IMR-90 (cell line): ENCODE results near the gene REXO5. TPM values are rescaled to one million over a fixed set of nuclear protein-coding genes. Genes with fewer than 3 reads are reported as not detected.

Experiments used
- ATAC-seq: fragments of 200-7000 bp; cut with Tn5 transposase; 2 replicates; pipeline ENCODE4 v1.9.1; 2020; ENCODE audit warnings: low read depth, mild to moderate bottlenecking, moderate library complexity
- BruUV-seq: library from RNA; stranded (reverse); fragments of 400-500 nt; replicated peaks from 2 replicates; lab custom pipeline; 2021; lab: Mats Ljungman, UMichigan
- CTCF ChIA-PET: fragments of 300-600 bp; formaldehyde crosslinking; extraction: SDS; loops from one replicate; lab custom pipeline; 2021; ENCODE audit warnings: antibody characterized with exemption; lab: Yijun Ruan, JAX
- POLR2A ChIA-PET: fragments of 300-600 bp; sonication (Branson Sonifier 250); formaldehyde crosslinking; loops from one replicate; lab custom pipeline; 2022; ENCODE audit warnings: antibody characterized with exemption; ENCODE audit not compliant: unreplicated experiment; lab: Charles Lee
- DNase-seq: peaks from one replicate; pipeline ENCODE4 v3.0.0; 2013
- H2AFZ ChIP-seq: replicated peaks from 2 replicates; pipeline ENCODE3; 2013; ENCODE audit warnings: low read length, mild to moderate bottlenecking; ENCODE audit not compliant: poor library complexity
- H2AK5ac ChIP-seq: 2 replicates; pipeline ENCODE4 v1.6.1; 2013; ENCODE audit warnings: low read depth, low read length, inconsistent platforms
- H2AK9ac ChIP-seq: replicated peaks from 2 replicates; pipeline ENCODE3; 2013; ENCODE audit warnings: mild to moderate bottlenecking, low read depth, low read length, moderate library complexity; ENCODE audit not compliant: poor library complexity
- H2BK120ac ChIP-seq: 2 replicates; pipeline ENCODE4 v1.6.1; 2013; ENCODE audit warnings: low read depth, low read length, inconsistent platforms
- H2BK15ac ChIP-seq: 3 replicates; pipeline ENCODE4 v1.6.1; 2013; ENCODE audit warnings: low read depth, low read length, inconsistent platforms
- H2BK20ac ChIP-seq: 2 replicates; pipeline ENCODE4 v1.6.1; 2013; ENCODE audit warnings: low read depth, mild to moderate bottlenecking, inconsistent platforms, low read length, moderate library complexity
- H2BK5ac ChIP-seq: 2 replicates; pipeline ENCODE4 v1.6.1; 2013; ENCODE audit warnings: mild to moderate bottlenecking, low read depth, low read length, inconsistent platforms; ENCODE audit not compliant: poor library complexity, severe bottlenecking
- H3K14ac ChIP-seq: replicated peaks from 2 replicates; pipeline ENCODE4 v1.6.1; 2013; ENCODE audit warnings: low read depth, low read length, inconsistent platforms
- H3K18ac ChIP-seq: 2 replicates; pipeline ENCODE4 v1.6.1; 2013; ENCODE audit warnings: low read depth, low read length, control low read depth
- H3K23ac ChIP-seq: 2 replicates; pipeline ENCODE4 v1.6.1; 2013; ENCODE audit warnings: low read depth, low read length, inconsistent platforms
- H3K27ac ChIP-seq: 2 replicates; pipeline ENCODE4 v1.5.1; 2013; ENCODE audit warnings: mild to moderate bottlenecking, control low read depth, low read length; ENCODE audit not compliant: insufficient read depth
- H3K27me3 ChIP-seq: 2 replicates; pipeline ENCODE4 v1.6.1; 2013; ENCODE audit warnings: low read length; ENCODE audit not compliant: control insufficient read depth, insufficient read depth
- H3K36me3 ChIP-seq: 2 replicates; pipeline ENCODE4 v1.6.1; 2013; ENCODE audit warnings: low read length, mixed read lengths; ENCODE audit not compliant: control insufficient read depth, insufficient read depth
- H3K4ac ChIP-seq: 2 replicates; pipeline ENCODE4 v1.6.1; 2013; ENCODE audit warnings: low read depth, low read length, inconsistent platforms
- H3K4me1 ChIP-seq: 2 replicates; pipeline ENCODE4 v1.6.1; 2013; ENCODE audit warnings: low read length, mixed read lengths; ENCODE audit not compliant: control insufficient read depth, insufficient read depth
- H3K4me2 ChIP-seq: 2 replicates; pipeline ENCODE4 v1.6.1; 2013; ENCODE audit warnings: low read depth, mild to moderate bottlenecking, control low read depth, low read length, moderate library complexity
- H3K4me3 ChIP-seq: 2 replicates; pipeline ENCODE4 v1.5.1; 2013; ENCODE audit warnings: low read depth, mild to moderate bottlenecking, control low read depth, low read length, moderate library complexity; ENCODE audit not compliant: insufficient read depth
- H3K56ac ChIP-seq: 2 replicates; pipeline ENCODE4 v1.6.1; 2013; ENCODE audit warnings: low read length, inconsistent platforms; ENCODE audit not compliant: insufficient read depth; ENCODE audit errors: extremely low read depth
- H3K79me1 ChIP-seq, 2 experiments: 2 replicates each; pipeline ENCODE4 v1.6.1; 2013; ENCODE audit warnings: low read length in 2 of 2, inconsistent platforms in 1 of 2, low read depth in 1 of 2
- H3K9ac ChIP-seq: 2 replicates; pipeline ENCODE4 v1.6.1; 2013; ENCODE audit warnings: low read depth, low read length, control low read depth
- H3K9me1 ChIP-seq: 2 replicates; pipeline ENCODE4 v1.6.1; 2013; ENCODE audit warnings: low read length, inconsistent platforms; ENCODE audit not compliant: insufficient read depth
- H3K9me3 ChIP-seq: 2 replicates; pipeline ENCODE4 v1.6.1; 2013; ENCODE audit warnings: low read length; ENCODE audit not compliant: control insufficient read depth, insufficient read depth
- H4K20me1 ChIP-seq: 2 replicates; pipeline ENCODE4 v1.6.1; 2013; ENCODE audit warnings: low read length, inconsistent platforms; ENCODE audit not compliant: insufficient read depth
- H4K5ac ChIP-seq: 2 replicates; pipeline ENCODE4 v1.6.1; 2013; ENCODE audit warnings: mild to moderate bottlenecking, low read depth, low read length, control low read depth
- H4K8ac ChIP-seq, 2 experiments: 2 replicates each; pipeline ENCODE4 v1.6.1; 2013; ENCODE audit warnings: low read depth in 2 of 2, low read length in 2 of 2, control low read depth in 1 of 2, inconsistent platforms in 1 of 2
- H4K91ac ChIP-seq: 2 replicates; pipeline ENCODE4 v1.6.1; 2013; ENCODE audit warnings: low read depth, low read length, inconsistent platforms; ENCODE audit not compliant: insufficient read depth
- BHLHE40 ChIP-seq: fragments of 150-350 bp; IDR thresholded peaks from 2 replicates; pipeline ENCODE4 v1.6.1; 2016; ENCODE audit warnings: mild to moderate bottlenecking, low read depth, low read length
- CHD1 ChIP-seq: IDR thresholded peaks from 2 replicates; pipeline ENCODE4 v1.6.1; 2012; ENCODE audit warnings: low read depth, low read length, improper control_type of control experiment
- WGBS, 2 experiments: methylation state at CpG; one replicate each; pipeline versions ENCODE4 v1.1.5 to v1.1.7; 2013; ENCODE audit warnings: missing lambda C conversion rate in 2 of 2; ENCODE audit not compliant: insufficient read length in 1 of 2; ENCODE audit errors: extremely low coverage in 2 of 2; 5-methylcytosine and 5-hydroxymethylcytosine counted together
- dilution Hi-C: fragments of 300-500 bp; cut with HindIII; formaldehyde crosslinking; loops from one replicate; pipeline ENCODE4 v1.14.3; 2018; ENCODE audit warnings: low sequenced_read_pairs; ENCODE audit not compliant: unreplicated experiment
- in situ Hi-C: fragments of 300-500 bp; cut with MboI; formaldehyde crosslinking; loops from 3 replicates; pipeline ENCODE4 v1.14.3; 2019; ENCODE audit warnings: low sequenced_read_pairs, inconsistent platforms, mixed read lengths
- intact Hi-C: fragments of 100-400 bp; cut with micrococcal nuclease; formaldehyde crosslinking; loops from 2 replicates; pipeline ENCODE4 v1.10.0; 2022
- polyA plus RNA-seq, 3 experiments: library from polyadenylated mRNA; depleted of rRNA; stranded (reverse); fragments of >200 nt; gene quantifications; 2 replicates each; pipeline ENCODE4 v1.2.3, GENCODE V29; 2012; ENCODE audit warnings: low replicate concordance in 1 of 3
- total RNA-seq: library from RNA; depleted of rRNA; stranded (reverse); fragments of >200 nt; gene quantifications from 2 replicates; pipeline ENCODE4 v1.2.3, GENCODE V29; 2012
- TF ChIP-seq, protein P1 (sequence below): conservative IDR thresholded peaks from 2 replicates; pipeline ENCODE4 v1.5.1; 2012; ENCODE audit warnings: mild to moderate bottlenecking, low read depth, low read length, improper control_type of control experiment

The REXO5 gene
- total and polyA plus RNA-seq, 2 of the 4 experiments (the other 2 are of a cell fraction): 3.7 to 7.0 TPM

- TF ChIP-seq, protein P1, sequence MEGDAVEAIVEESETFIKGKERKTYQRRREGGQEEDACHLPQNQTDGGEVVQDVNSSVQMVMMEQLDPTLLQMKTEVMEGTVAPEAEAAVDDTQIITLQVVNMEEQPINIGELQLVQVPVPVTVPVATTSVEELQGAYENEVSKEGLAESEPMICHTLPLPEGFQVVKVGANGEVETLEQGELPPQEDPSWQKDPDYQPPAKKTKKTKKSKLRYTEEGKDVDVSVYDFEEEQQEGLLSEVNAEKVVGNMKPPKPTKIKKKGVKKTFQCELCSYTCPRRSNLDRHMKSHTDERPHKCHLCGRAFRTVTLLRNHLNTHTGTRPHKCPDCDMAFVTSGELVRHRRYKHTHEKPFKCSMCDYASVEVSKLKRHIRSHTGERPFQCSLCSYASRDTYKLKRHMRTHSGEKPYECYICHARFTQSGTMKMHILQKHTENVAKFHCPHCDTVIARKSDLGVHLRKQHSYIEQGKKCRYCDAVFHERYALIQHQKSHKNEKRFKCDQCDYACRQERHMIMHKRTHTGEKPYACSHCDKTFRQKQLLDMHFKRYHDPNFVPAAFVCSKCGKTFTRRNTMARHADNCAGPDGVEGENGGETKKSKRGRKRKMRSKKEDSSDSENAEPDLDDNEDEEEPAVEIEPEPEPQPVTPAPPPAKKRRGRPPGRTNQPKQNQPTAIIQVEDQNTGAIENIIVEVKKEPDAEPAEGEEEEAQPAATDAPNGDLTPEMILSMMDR: no peak
- no peak for TF ChIP-seq BHLHE40
Observed at GRCh38 chr16:20873331-20873730, 67.0 kb downstream of the REXO5 start (continued).

- Histone ChIP-seq H2AK9ac (no peak overlapping the region), H3K18ac (no peak overlapping the region), H4K5ac (no peak overlapping the region; the same call in 1 of the 2 replicates), H3K56ac (no peak overlapping the region), H3K14ac (no peak overlapping the region), H2BK15ac (no peak overlapping the region), H3K9me3 (no peaks in the 10 kb centered on the region), H2BK20ac (no peak overlapping the region), H4K91ac (no peak overlapping the region), H3K27me3 (no peaks in the 10 kb centered on the region), H3K36me3 (no peaks in the 10 kb centered on the region), H2AK5ac (no peak overlapping the region), H3K4ac (no peak overlapping the region), H3K4me3 (no peak overlapping the region), H3K4me1 (peaks cover 7% of the 10 kb centered on the region), H2BK5ac (no peak overlapping the region), H3K79me1 (peaks cover 46 to 87% of the 10 kb centered on the region in 2 experiments), H2BK120ac (no peak overlapping the region), H3K9me1 (peaks cover 29% of the 10 kb centered on the region), H4K20me1 (peaks cover 56% of the 10 kb centered on the region), H2AFZ (no peak overlapping the region), H3K9ac (no peak overlapping the region), H3K23ac (no peak overlapping the region), H3K4me2 (no peak overlapping the region), H4K8ac (no peak overlapping the region), H3K27ac (no peak overlapping the region)
- CTCF ChIA-PET: interaction anchor here (0.6 to 1.4 kb wide), 2 partner anchors 8 to 21 kb away, joined by 3 read pairs; no protein-coding TSS in a partner anchor
- DNase-seq (no peak), ATAC-seq (no peak)
- POLR2A ChIA-PET: no interaction called here
- BruUV-seq: no TSS peak
- no peak for TF ChIP-seq CHD1
- no CpG with 5 or more reads among the region's 4 CpGs for WGBS, 2 experiments
- in situ Hi-C loops (no loop called here), intact Hi-C loops (no loop called here), dilution Hi-C loops (no loop called here)
Observed at GRCh38 chr16:20874088-20874581, 67.8 kb downstream of the REXO5 start.
